B cell (primary cell): Measurements from ENCODE around the gene CACYBP.

Source experiments
- EZH2 ChIP-seq: IDR thresholded peaks from 2 replicates; pipeline ENCODE4 v1.6.1; 2012; ENCODE audit warnings: borderline replicate concordance, low read depth, mild to moderate bottlenecking, moderate library complexity, low read length; ENCODE audit not compliant: insufficient read depth, poor library complexity, severe bottlenecking
- TF ChIP-seq, protein P1 (sequence below): fragments of 200-600 bp; IDR thresholded peaks from one replicate; pipeline ENCODE4 v1.8.0; 2022; ENCODE audit warnings: antibody characterized with exemption, mild to moderate bottlenecking

DNA sequence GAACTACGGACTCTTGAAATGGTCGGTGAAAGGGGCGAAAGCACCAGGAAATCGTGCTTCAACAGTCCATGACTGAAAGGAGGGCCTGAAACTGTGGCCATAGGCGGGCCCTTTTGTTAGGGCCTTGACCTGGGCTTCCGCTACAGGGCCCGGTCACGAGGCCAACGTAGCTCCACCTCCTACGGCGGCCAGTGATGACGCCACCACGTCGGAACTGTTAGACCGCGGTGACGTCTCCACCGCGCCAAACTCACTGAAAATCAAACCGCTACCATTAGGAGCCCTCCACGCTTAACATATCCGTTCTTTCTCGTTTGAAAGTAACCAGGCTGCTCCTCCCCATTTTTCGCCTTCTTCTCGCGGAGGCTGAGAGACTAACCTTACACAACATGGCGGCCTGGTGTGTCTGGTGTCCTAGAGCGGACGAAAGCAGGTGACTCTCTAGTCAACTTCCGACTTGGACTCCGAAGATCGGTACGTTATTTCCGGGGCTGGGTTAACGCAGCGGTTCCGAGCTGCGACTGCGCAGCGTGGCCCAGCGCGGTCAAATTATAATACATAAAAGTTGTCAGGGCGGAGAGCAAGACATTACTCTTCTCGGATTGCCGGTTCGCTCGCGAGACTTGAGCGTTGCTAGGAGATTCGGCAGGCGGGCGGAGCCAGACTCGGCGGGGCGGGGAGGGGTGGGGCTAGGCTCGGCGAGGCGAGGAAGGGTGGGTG lies 371 bp upstream of the CACYBP start:
- TF ChIP-seq, protein P1, sequence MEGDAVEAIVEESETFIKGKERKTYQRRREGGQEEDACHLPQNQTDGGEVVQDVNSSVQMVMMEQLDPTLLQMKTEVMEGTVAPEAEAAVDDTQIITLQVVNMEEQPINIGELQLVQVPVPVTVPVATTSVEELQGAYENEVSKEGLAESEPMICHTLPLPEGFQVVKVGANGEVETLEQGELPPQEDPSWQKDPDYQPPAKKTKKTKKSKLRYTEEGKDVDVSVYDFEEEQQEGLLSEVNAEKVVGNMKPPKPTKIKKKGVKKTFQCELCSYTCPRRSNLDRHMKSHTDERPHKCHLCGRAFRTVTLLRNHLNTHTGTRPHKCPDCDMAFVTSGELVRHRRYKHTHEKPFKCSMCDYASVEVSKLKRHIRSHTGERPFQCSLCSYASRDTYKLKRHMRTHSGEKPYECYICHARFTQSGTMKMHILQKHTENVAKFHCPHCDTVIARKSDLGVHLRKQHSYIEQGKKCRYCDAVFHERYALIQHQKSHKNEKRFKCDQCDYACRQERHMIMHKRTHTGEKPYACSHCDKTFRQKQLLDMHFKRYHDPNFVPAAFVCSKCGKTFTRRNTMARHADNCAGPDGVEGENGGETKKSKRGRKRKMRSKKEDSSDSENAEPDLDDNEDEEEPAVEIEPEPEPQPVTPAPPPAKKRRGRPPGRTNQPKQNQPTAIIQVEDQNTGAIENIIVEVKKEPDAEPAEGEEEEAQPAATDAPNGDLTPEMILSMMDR: no peak
- TF ChIP-seq EZH2: no peak
